CD4-positive, alpha-beta T cell treated with Interleukin-10 for 1 hour (primary cell): ENCODE results near the gene APOL4.
"Not testable (repeated sequence)": the region's sequence is repeated elsewhere in the genome, so short reads cannot be mapped to it uniquely, and the experiment has no call there.

Experiments used
- DNase-seq: peaks from one replicate; pipeline ENCODE4 v3.0.0-alpha.2; 2020

Gene APOL4

GRCh38 chr22:36205573-36205972 lies 4.0 kb upstream of the APOL4 start:
- not testable (repeated sequence) for DNase-seq

- DNase-seq, result no peak
These were observed 3.0 kb upstream of the APOL4 start for GRCh38 chr22:36204632-36205015.

- no peak for DNase-seq
These were observed 2.5 kb upstream of the APOL4 start for GRCh38 chr22:36204001-36204631.

- not testable (repeated sequence) for DNase-seq
These were observed 1.8 kb upstream of the APOL4 start for GRCh38 chr22:36203441-36203840.

- DNase-seq, result not testable (repeated sequence)
These were observed 1.3 kb upstream of the APOL4 start for GRCh38 chr22:36202906-36203305.

- not testable (repeated sequence) for DNase-seq
These were observed 584 bp downstream of the APOL4 start for GRCh38 chr22:36201025-36201424.

GRCh38 chr22:36199001-36199551 lies 2.5 kb downstream of the APOL4 start:
- DNase-seq, result no peak

- DNase-seq, result no peak
These were observed 3.1 kb downstream of the APOL4 start for GRCh38 chr22:36198536-36198935.

- no peak for DNase-seq
These were observed 4.0 kb downstream of the APOL4 start for GRCh38 chr22:36197514-36198146.

GRCh38 chr22:36197065-36197440 lies 4.6 kb downstream of the APOL4 start:
- DNase-seq, result no peak

GRCh38 chr22:36196254-36197064 lies 5.2 kb downstream of the APOL4 start:
- DNase-seq, result no peak

- DNase-seq, result peak; percentile 55
These were observed 6.6 kb downstream of the APOL4 start for GRCh38 chr22:36194971-36195370.

GRCh38 chr22:36194385-36194784 lies 7.2 kb downstream of the APOL4 start:
- no peak for DNase-seq

- DNase-seq, result no peak
These were observed 8.0 kb downstream of the APOL4 start for GRCh38 chr22:36193577-36193976.

GRCh38 chr22:36193171-36193570 lies 8.4 kb downstream of the APOL4 start:
- no peak for DNase-seq

- DNase-seq, result no peak
These were observed 9.1 kb downstream of the APOL4 start for GRCh38 chr22:36192542-36192941.

GRCh38 chr22:36191106-36191836 lies 10.3 kb downstream of the APOL4 start:
- no peak for DNase-seq

GRCh38 chr22:36187862-36188261 lies 13.7 kb downstream of the APOL4 start:
- DNase-seq, result not testable (repeated sequence)

- DNase-seq, result no peak
These were observed 15.6 kb downstream of the APOL4 start for GRCh38 chr22:36185828-36186624.

- DNase-seq, result no peak
These were observed 17.1 kb downstream of the APOL4 start for GRCh38 chr22:36184433-36185025.

GRCh38 chr22:36183446-36183845 lies 18.2 kb downstream of the APOL4 start:
- no peak for DNase-seq

- DNase-seq, result no peak
These were observed 18.8 kb downstream of the APOL4 start for GRCh38 chr22:36182857-36183256.
